ENCODE data around the gene FGFBP1.

FGFBP1 gene

GRCh38 chr4:15910155-15910940 is 28.2 kb downstream of the FGFBP1 start:
- no peak for DNase-seq

- DNase-seq = no peak
Measured at GRCh38 chr4:15907430-15907829, 31.1 kb downstream of the FGFBP1 start.

GRCh38 chr4:15906020-15906443 is 32.5 kb downstream of the FGFBP1 start:
- DNase-seq = no peak

DNA sequence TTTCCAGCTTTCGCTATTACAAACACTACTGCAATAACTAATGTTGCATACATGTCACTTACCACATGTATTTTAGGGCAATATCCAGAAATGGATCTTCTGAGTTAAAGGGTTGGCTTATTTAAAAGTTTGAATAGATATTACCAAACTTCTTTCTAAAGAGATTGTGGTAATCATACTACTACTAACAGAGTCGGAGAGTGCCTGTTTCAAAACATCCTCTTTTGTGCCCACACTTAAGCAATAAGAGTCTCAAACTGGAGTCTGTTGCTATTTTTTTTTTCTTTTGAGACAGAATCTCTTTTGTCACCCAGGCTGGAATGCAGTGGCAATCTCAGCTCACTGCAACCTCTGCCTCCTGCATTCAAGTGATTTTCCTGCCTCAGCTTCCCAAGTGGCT is 35.8 kb downstream of the FGFBP1 start:
- DNase-seq = no peak

DNA sequence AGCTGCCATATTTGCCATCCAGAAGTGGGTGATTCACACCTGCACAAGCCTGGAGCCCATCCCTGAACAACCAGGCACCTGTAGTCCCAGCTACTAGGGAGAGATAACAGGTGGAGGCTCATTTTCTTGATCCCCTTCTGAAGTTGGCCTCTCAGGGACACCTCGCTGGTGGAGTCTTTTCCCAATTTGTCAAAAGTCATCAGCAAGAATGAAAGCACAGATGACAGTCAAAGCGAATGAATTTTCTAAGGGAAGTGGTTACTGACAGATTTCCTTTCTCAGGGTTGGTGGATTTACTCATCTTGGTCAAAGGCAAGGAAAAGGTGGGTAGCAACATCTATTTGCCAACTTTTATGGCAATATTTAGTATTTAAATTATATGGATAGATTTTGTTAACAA is 36.5 kb downstream of the FGFBP1 start:
- DNase-seq = no peak

DNA sequence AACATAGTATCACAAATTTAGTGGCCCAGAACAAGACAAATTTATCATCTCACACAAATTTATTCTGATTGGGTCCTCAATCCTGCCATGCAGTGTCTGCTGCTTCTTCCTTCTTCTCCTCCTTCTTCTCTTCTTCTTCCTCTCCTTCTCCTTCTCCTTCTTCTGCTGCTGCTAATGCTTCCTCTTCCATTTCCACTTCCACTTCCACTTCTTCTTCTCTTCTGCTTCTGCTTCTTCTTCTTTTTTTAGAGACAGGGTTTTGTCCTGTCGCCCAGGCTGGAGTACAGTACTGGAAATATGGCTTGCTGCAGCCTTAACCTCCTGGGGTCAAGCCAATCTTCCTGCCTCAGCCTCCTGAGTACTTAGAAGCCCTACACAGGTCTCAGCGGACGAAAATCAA is 37.5 kb downstream of the FGFBP1 start:
- no peak for DNase-seq

DNA sequence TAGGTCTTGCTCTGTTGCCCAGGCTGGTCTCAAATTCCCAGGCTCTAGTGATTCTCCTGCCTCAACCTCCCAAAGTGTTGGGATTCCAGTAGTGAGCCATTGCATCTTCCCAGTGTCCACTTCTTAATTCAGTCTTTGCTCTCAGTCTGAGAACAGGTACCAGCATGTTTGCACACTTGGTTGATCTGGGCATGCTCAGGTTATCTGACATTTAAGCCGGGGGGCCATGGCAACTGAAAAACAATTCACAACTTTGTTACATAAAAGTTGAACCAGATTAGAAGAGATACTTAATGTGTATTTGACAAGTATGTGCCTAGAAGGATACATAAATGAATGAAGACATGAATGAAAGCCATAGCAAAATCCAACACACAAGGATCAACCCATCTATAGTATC is 39.0 kb downstream of the FGFBP1 start:
- no peak for DNase-seq

DNA sequence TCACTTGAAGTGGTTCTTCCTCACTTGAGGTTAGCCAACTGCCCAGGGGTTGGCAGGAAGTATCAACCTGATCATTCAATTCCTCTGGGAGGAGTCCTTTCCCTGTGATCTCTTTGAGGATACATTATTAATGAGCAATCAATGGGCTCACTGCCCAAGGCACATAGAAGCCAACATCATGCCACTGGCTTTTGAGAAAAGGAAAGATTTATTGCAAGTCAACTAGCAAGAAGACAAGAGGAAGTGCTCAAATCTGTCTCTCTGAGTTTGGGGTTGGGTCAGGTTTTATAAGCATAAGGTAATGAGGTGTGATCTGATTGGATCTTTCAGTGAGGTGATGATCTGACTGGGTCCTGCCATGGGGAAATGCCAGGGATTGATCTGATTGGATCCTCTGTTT is 39.6 kb downstream of the FGFBP1 start:
- no peak for DNase-seq

- no peak for DNase-seq
Measured at GRCh38 chr4:15897577-15897976, 41.0 kb downstream of the FGFBP1 start.

DNA sequence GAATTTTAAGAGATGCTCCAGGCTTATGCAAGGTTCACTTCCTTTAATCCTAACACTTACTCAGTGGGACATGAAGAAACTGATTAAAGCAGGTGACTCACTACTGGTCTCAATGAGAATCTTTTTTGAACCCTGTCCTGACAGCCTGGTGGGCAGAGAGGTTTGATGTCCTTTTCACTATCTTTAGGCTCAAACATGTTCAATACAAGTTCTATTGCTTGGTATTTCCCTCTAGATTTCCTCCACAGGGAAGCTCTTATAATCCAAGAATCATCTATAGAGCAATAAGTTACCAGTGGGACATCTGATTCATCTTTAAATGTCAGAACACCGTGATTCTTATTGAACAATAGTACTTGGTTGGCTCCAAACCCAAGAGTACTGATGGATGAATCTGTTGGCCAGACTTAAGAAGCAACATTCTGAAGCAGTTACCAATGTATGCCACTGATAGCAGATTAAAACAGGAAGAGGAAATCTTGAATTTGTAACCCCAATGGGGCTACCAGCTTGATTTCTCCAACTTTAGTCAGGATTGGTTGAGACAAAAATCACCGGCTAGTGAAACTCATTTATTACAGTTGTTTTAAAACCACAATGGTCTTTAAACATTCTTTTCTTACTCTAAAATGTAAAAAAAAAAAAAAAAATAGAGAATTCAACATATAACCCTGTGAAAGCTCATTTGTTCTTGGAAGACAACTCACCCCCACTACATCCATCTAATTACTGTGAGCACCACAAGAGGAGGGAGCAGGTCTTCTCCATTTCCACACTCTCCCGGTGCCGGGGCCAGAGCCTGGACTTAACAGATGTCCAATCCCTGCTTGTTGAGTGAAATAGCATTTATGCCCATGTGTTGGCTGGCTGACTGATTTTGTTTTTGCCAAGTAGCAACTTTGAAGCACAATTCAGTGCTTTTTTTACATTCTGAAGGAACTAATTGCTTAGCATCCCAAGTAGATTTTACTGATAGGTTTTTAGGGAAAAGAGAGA is 43.3 kb downstream of the FGFBP1 start:
- peak; percentile 4 for DNase-seq

DNA sequence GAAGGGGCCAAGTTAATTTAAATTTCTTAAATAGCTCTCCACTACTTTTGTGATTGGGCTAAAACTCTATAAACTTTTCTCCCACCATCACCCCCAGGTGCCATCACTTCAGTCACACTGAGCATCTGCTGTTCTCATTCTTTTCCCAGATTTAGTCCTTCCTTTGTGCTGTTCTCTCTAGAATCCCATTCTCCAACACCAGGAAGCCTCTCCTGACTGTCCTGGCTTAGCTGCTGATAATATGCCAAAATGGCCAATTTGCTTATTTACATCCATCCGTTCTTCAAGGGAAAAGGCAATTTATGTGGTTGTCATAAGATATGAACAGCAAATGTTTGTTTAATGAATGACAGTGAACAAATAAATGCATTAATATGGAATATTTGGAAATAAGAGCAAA is 44.1 kb downstream of the FGFBP1 start:
- no peak for DNase-seq

DNA sequence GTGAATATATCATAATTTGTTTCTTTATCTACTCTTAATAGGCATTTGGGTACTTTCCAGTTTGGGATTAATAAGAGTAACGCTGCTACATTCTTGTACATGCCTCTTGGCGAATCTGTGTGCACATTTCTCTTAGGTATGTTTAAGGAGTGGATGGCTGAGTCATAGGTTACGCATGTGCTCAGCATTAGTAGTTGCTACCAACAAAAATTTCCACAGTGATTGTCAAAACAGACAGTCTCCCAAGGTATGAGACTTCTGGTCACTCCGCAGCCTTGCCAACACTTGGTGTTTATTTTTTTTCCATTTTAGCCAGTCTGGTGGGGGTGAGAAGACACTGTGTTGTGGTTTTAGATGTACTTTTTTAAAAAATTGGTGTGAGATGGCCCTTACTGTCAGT is 44.6 kb downstream of the FGFBP1 start:
- DNase-seq = peak; percentile 94

DNA sequence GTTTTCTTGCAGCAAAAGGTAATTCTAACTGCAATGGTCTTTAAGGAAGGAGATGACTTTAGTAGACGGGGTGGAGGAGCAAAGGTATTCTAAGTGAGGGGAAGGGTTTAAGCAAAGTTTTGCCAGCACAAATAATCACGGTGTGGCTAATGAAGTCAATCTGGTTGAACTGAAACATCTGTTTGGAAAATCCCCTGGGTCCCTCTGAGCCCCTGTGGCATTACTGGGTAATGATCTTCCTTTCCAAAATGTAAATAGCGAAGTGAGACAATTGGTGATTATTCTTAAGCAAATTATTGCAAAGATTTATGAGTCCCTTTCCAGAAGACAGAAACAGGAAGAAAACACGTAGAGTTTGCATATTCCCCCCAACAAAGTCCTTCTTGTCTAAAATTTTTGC is 47.2 kb downstream of the FGFBP1 start:
- no peak for DNase-seq

DNA sequence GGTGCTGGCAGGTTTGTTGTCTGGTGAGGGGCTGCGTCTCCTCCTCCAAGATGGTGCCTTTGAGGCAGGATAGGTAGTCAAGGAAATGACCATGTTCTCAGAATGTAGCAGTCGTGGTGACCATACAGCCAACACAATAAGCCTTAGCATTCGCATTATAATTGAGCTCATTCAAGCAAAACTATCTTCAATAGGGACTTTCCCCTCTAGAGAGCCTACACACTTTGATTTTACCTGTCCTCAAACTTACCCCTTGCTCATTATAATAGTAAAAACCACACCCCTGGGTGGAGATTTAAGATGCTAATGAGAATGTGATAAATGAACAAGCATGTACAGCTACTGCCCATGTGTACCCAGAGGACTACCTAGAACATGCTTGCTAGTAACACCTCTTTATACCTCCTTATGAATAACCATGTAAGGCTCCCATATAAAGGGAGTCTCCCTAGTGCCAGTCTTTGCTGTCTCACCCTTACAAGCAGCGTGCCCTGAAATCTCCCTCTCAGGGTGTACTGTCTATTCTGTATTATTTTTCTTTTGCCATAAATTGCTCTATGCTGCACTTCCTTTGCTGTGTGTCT is 48.2 kb downstream of the FGFBP1 start:
- no peak for DNase-seq

GRCh38 chr4:15888515-15888914 is 50.0 kb downstream of the FGFBP1 start:
- no peak for DNase-seq

Data from EL (cell line).